K562 (cell line): Measurements from ENCODE around the gene ACTR3. TPM values are rescaled to one million over a fixed set of nuclear protein-coding genes. Genes with fewer than 3 reads are reported as not detected.

Experiments
- ATAC-seq: fragments of 200-7000 bp; cut with Tn5 transposase; 3 replicates; pipeline ENCODE4 v1.9.1; 2020; ENCODE audit warnings: moderate library complexity
- BruUV-seq: library from RNA; stranded (reverse); fragments of 400-500 nt; replicated peaks from 2 replicates; lab custom pipeline; 2021; lab: Mats Ljungman, UMichigan
- CTCF ChIA-PET: fragments of 300-600 bp; formaldehyde crosslinking; extraction: SDS; loops from one replicate; lab custom pipeline; 2021; ENCODE audit warnings: low intra/inter-chr PET ratio; lab: Yijun Ruan, JAX
- POLR2A ChIA-PET: fragments of 300-600, 350-650 bp; sonication (Branson Sonifier 250); formaldehyde crosslinking; extraction: SDS; loops from one replicate; lab custom pipeline; 2021; ENCODE audit warnings: antibody characterized with exemption, inconsistent platforms; lab: Yijun Ruan, JAX
- DNase-seq, 4 experiments: peaks; one replicate each; pipeline versions ENCODE4 v3.0.0 to v3.0.0-alpha.2; 2011 to 2018; ENCODE audit warnings: low spot score in 3 of 4, mixed read lengths in 3 of 4; ENCODE audit errors: extremely low read depth in 1 of 4
- FAIRE-seq: peaks from 2 replicates; lab custom pipeline; 2011; peaks lifted over from hg19 to GRCh38; lab: Jason Lieb, UNC
- H2AFZ ChIP-seq: 2 replicates; pipeline ENCODE4 v1.6.0; 2011; ENCODE audit warnings: low read depth, low read length, control low read depth, inconsistent platforms
- H3K27ac ChIP-seq: fragments of 200-600 bp; 3 replicates; pipeline ENCODE4 v1.8.0; 2011; ENCODE audit warnings: low read depth, mild to moderate bottlenecking, control low read depth, inconsistent platforms, low read length, moderate library complexity, mixed read lengths; ENCODE audit errors: extremely low read depth
- H3K27me3 ChIP-seq, 2 experiments: fragments of 300-600 bp in 1 of 2; 2 replicates in 1 of 2; 3 replicates in 1 of 2; pipeline versions ENCODE4 v1.6.0 to v1.8.0; 2011; ENCODE audit warnings: inconsistent platforms in 2 of 2, low read length in 2 of 2, mild to moderate bottlenecking in 1 of 2, mixed read lengths in 1 of 2, moderate library complexity in 1 of 2; ENCODE audit not compliant: control insufficient read depth in 2 of 2, insufficient read depth in 2 of 2
- H3K36me3 ChIP-seq: fragments of 300-600 bp; 3 replicates; pipeline ENCODE4 v1.8.0; 2011; ENCODE audit warnings: mild to moderate bottlenecking, low read length, inconsistent platforms; ENCODE audit not compliant: control insufficient read depth, insufficient read depth
- H3K4me1 ChIP-seq, 2 experiments: fragments of 200-600 bp in 1 of 2; replicated peaks in 1 of 2; 2 replicates in 1 of 2; 3 replicates in 1 of 2; pipeline versions ENCODE4 v1.5.1 to v1.8.0; 2011; ENCODE audit warnings: inconsistent platforms in 2 of 2, low read length in 2 of 2, mild to moderate bottlenecking in 1 of 2, mixed read lengths in 1 of 2, moderate library complexity in 1 of 2; ENCODE audit not compliant: control insufficient read depth in 2 of 2, insufficient read depth in 2 of 2
- H3K4me2 ChIP-seq: 2 replicates; pipeline ENCODE4 v1.6.1; 2011; ENCODE audit warnings: low read length, control low read depth, inconsistent platforms, mixed read lengths; ENCODE audit not compliant: insufficient read depth
- H3K4me3 ChIP-seq: fragments of 200-600 bp; sonication (generic), shearing (Covaris generic); 2 replicates; pipeline ENCODE4 v1.5.1; 2016; ENCODE audit warnings: control low read depth, inconsistent platforms
- H3K79me2 ChIP-seq: fragments of 200-600 bp; 3 replicates; pipeline ENCODE4 v1.8.0; 2011; ENCODE audit warnings: low read length, inconsistent platforms; ENCODE audit not compliant: control insufficient read depth, insufficient read depth
- H3K9ac ChIP-seq, 2 experiments: 2 replicates each; pipeline versions ENCODE4 v1.6.0 to v1.6.1; 2011; ENCODE audit warnings: low read depth in 2 of 2, low read length in 2 of 2, control low read depth in 1 of 2, inconsistent platforms in 1 of 2, mild to moderate bottlenecking in 1 of 2, mixed read lengths in 1 of 2; ENCODE audit not compliant: insufficient read depth in 1 of 2
- H3K9me1 ChIP-seq: one replicate; pipeline ENCODE4 v1.6.0; 2011; ENCODE audit warnings: inconsistent platforms, mild to moderate bottlenecking, low read length, moderate library complexity; ENCODE audit not compliant: control insufficient read depth, insufficient read depth
- H3K9me3 ChIP-seq: replicated peaks from 2 replicates; pipeline ENCODE4 v1.5.1; 2011; ENCODE audit warnings: low read depth, low read length, inconsistent platforms; ENCODE audit not compliant: control insufficient read depth, insufficient read depth
- H4K20me1 ChIP-seq: replicated peaks from 2 replicates; pipeline ENCODE4 v1.6.1; 2011; ENCODE audit warnings: low read length, inconsistent platforms, mixed read lengths; ENCODE audit not compliant: control insufficient read depth, insufficient read depth
- BRD9 ChIP-seq: fragments of 450-650 bp; IDR thresholded peaks from 2 replicates; pipeline ENCODE4 v1.6.1; 2018; ENCODE audit warnings: low read depth; ENCODE audit not compliant: partially characterized antibody
- CBFA2T3 ChIP-seq: fragments of 450-650 bp; IDR thresholded peaks from 2 replicates; pipeline ENCODE4 v1.6.1; 2017
- CBX5 ChIP-seq: IDR thresholded peaks from 2 replicates; pipeline ENCODE4 v1.6.1; 2014; ENCODE audit warnings: low read depth, borderline replicate concordance
- YY1 ChIP-seq, 3 experiments: IDR thresholded peaks; 2 replicates each; pipeline ENCODE4 v1.6.1; 2011; ENCODE audit warnings: low read length in 2 of 3, mild to moderate bottlenecking in 2 of 3, moderate library complexity in 2 of 3, borderline replicate concordance in 1 of 3, control low read depth in 1 of 3, low read depth in 1 of 3; ENCODE audit not compliant: insufficient read depth in 3 of 3, insufficient replicate concordance in 2 of 3, control insufficient read depth in 1 of 3, insufficient read length in 1 of 3; ENCODE audit errors: extremely low read depth in 1 of 3
- WGBS: fragments of 100-300 bp; shearing (Covaris generic); methylation state at CpG from one replicate; pipeline ENCODE4 v1.1.6; 2016; ENCODE audit warnings: low coverage, mixed read lengths; ENCODE audit not compliant: insufficient coverage; ENCODE audit errors: missing lambda C conversion rate; 5-methylcytosine and 5-hydroxymethylcytosine counted together
- in situ Hi-C: fragments of 300-500 bp; cut with MboI; formaldehyde crosslinking; loops from 4 replicates; pipeline ENCODE4 v1.15.0; 2018; ENCODE audit warnings: inconsistent platforms, mixed read lengths
- intact Hi-C: fragments of 100-400 bp; cut with micrococcal nuclease; formaldehyde crosslinking; loops from 2 replicates; pipeline ENCODE4 v1.14.2; 2022
- polyA plus RNA-seq, 8 experiments: library from polyadenylated mRNA; depleted of rRNA in 4 of 8; stranded (reverse) in 5 of 8; unstranded in 3 of 8; fragments of >200 nt; fragmentation: Nextera tagmentation in 2 of 8; fragmentation: Illumina TruSeq in 1 of 8; extraction: Ambion mirVana in 2 of 8; extraction: Trizol in 1 of 8; gene quantifications; 2 replicates each; pipeline versions ENCODE4 v1.2.1 to v1.2.3, GENCODE V29; 2011 to 2014; ENCODE audit warnings: inconsistent platforms in 1 of 8, missing spikeins in 1 of 8
- total RNA-seq, 7 experiments: library from RNA; depleted of rRNA in 6 of 7; stranded (reverse); fragments of >200 nt in 6 of 7; fragmentation: Illumina TruSeq in 2 of 7; extraction: Trizol in 2 of 7; gene quantifications; 2 replicates each; pipeline versions ENCODE4 v1.2.1 to v1.2.3, GENCODE V29; 2011 to 2021; ENCODE audit warnings: low replicate concordance in 1 of 7
- TF ChIP-seq, protein P1 (sequence below): fragments of 450-650 bp; IDR thresholded peaks from 2 replicates; pipeline ENCODE4 v1.6.1; 2018; ENCODE audit not compliant: partially characterized antibody

ACTR3 gene
- total and polyA plus RNA-seq, 9 of the 15 experiments (the other 6 are each of a cell fraction or from before 2014, with no cell fraction given): 49.0 to 354 (median 249) TPM

DNA sequence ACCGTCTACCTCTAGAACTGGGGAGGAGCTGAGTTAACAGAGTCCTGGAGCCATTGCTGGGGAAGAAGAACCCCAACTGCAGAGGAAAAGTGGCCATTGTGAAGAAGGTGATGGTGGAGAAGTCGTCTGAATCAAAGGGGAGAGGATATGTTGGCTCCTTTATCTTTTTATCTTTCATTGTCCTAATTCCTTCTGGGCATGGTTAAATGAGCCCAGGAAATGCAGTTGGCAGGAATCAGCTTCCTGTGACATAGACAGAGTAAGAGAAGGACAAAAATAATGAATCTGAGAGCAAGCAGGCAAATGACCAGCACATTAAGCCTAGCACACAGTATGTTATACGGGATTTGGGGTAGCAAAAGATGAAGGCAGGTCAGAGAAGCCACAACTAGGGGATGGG is 16.0 kb upstream of the ACTR3 start:
- TF ChIP-seq, protein P1, sequence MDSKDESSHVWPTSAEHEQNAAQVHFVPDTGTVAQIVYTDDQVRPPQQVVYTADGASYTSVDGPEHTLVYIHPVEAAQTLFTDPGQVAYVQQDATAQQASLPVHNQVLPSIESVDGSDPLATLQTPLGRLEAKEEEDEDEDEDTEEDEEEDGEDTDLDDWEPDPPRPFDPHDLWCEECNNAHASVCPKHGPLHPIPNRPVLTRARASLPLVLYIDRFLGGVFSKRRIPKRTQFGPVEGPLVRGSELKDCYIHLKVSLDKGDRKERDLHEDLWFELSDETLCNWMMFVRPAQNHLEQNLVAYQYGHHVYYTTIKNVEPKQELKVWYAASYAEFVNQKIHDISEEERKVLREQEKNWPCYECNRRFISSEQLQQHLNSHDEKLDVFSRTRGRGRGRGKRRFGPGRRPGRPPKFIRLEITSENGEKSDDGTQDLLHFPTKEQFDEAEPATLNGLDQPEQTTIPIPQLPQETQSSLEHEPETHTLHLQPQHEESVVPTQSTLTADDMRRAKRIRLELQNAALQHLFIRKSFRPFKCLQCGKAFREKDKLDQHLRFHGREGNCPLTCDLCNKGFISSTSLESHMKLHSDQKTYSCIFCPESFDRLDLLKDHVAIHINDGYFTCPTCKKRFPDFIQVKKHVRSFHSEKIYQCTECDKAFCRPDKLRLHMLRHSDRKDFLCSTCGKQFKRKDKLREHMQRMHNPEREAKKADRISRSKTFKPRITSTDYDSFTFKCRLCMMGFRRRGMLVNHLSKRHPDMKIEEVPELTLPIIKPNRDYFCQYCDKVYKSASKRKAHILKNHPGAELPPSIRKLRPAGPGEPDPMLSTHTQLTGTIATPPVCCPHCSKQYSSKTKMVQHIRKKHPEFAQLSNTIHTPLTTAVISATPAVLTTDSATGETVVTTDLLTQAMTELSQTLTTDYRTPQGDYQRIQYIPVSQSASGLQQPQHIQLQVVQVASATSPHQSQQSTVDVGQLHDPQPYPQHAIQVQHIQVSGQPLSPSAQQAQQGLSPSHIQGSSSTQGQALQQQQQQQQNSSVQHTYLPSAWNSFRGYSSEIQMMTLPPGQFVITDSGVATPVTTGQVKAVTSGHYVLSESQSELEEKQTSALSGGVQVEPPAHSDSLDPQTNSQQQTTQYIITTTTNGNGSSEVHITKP: no peak
- TF ChIP-seq YY1 (IDR thresholded peaks at IDR 0.05; ENCODE audit: borderline replicate concordance in 1 of 3, control insufficient read depth in 1 of 3, extremely low read depth in 1 of 3, insufficient read depth in 3 of 3, insufficient read length in 1 of 3, insufficient replicate concordance in 2 of 3, low read depth in 1 of 3, low read length in 2 of 3): no peak
- TF ChIP-seq CBFA2T3: no peak
- TF ChIP-seq CBX5: no peak
- no peak for TF ChIP-seq BRD9
- FAIRE-seq (no peak), ATAC-seq (no peak), DNase-seq (no peak)
- H3K4me1 ChIP-seq: peaks cover 6 to 10% of the 10 kb centered on the region in 2 experiments; a peak in 3 of 5 replicates
- 28% methylated on average over 3 of the region's 3 CpGs for WGBS
- no peaks in the 10 kb centered on the region for H3K79me2 ChIP-seq
- no peaks in the 10 kb centered on the region for H3K27me3 ChIP-seq
- intact Hi-C loops (no loop called here), in situ Hi-C loops (no loop called here)
- no peak overlapping the region for H3K4me2 ChIP-seq
- no peaks in the 10 kb centered on the region for H3K9me3 ChIP-seq
- CTCF ChIA-PET: no interaction called here
- H3K4me3 ChIP-seq: no peak overlapping the region
- BruUV-seq: no TSS peak
- H4K20me1 ChIP-seq: no peaks in the 10 kb centered on the region
- no peak overlapping the region for H3K27ac ChIP-seq
- H3K9me1 ChIP-seq: no peaks in the 10 kb centered on the region
- no peak overlapping the region for H2AFZ ChIP-seq
- no peaks in the 10 kb centered on the region for H3K36me3 ChIP-seq
- POLR2A ChIA-PET: interaction anchor here (10.6 kb wide), 1 partner anchor 15 kb away, joined by 75 read pairs; the partner anchor contains the start of gene ACTR3
- H3K9ac ChIP-seq: no peak overlapping the region
